Sigmoid colon (tissue), 7 donors: ENCODE measurements around the gene EFCAB5. TPM values are rescaled to one million over a fixed set of nuclear protein-coding genes. Genes with fewer than 3 reads are reported as not detected.
"Not testable (repeated sequence)": the region's sequence is repeated elsewhere in the genome, so short reads cannot be mapped to it uniquely, and the experiment has no call there.

ENCODE experiments used
- DNase-seq: peaks from one replicate; pipeline ENCODE4 v3.0.0-alpha.2; 2019
- H3K27ac ChIP-seq, 4 donors: fragments of 200-600 bp; sonication (generic); one replicate each; pipeline ENCODE4 v1.5.1; 2016 to 2019; ENCODE audit warnings: mild to moderate bottlenecking in 1 of 4
- H3K27me3 ChIP-seq, 3 donors: fragments of 200-600 bp; sonication (generic); one replicate each; pipeline ENCODE4 v1.5.1; 2019; ENCODE audit warnings: mild to moderate bottlenecking in 1 of 3
- H3K36me3 ChIP-seq, 4 donors: fragments of 200-600 bp; sonication (generic); one replicate each; pipeline ENCODE4 v1.5.1; 2016 to 2019
- H3K4me1 ChIP-seq, 4 donors: fragments of 200-600 bp; sonication (generic); one replicate each; pipeline ENCODE4 v1.5.1; 2017 to 2019
- H3K4me3 ChIP-seq, 4 donors: fragments of 200-600 bp; sonication (generic); one replicate each; pipeline ENCODE4 v1.5.1; 2017 to 2019; ENCODE audit warnings: mild to moderate bottlenecking in 2 of 4, moderate library complexity in 1 of 4
- H3K9me3 ChIP-seq, 4 donors: fragments of 200-600 bp in 3 of 4; sonication (generic) in 3 of 4; one replicate each; pipeline versions ENCODE4 v1.5.1 to v1.6.1; 2013 to 2019
- CTCF ChIP-seq, 4 experiments: fragments of 450-650 bp in 3 of 4; fragments of 200-600 bp in 1 of 4; IDR thresholded peaks; one replicate each; pipeline ENCODE4 v1.5.1; 2016 to 2019; ENCODE audit warnings: antibody characterized with exemption in 4 of 4, mild to moderate bottlenecking in 3 of 4, moderate library complexity in 2 of 4
- EP300 ChIP-seq, 4 donors: sonication (generic); formaldehyde crosslinking; IDR thresholded peaks; one replicate each; pipeline ENCODE4 v1.6.1; 2017; ENCODE audit warnings: antibody characterized with exemption in 4 of 4
- POLR2A ChIP-seq, 2 donors: fragments of 450-650 bp; IDR thresholded peaks; one replicate each; pipeline ENCODE4 v1.6.1; 2016; ENCODE audit warnings: antibody characterized with exemption in 2 of 2, mild to moderate bottlenecking in 2 of 2, moderate library complexity in 2 of 2
- POLR2AphosphoS5 ChIP-seq, 4 donors: sonication (generic); formaldehyde crosslinking; IDR thresholded peaks; one replicate each; pipeline ENCODE4 v1.6.1; 2017; ENCODE audit warnings: antibody characterized with exemption in 4 of 4
- WGBS, 2 donors: extraction: QIAGEN DNeasy Blood & Tissue Kit; methylation state at CpG; one replicate each; pipeline ENCODE4 v1.1.7; 2013; 5-methylcytosine and 5-hydroxymethylcytosine counted together
- intact Hi-C: fragments of 100-400 bp; cut with DNase I; formaldehyde crosslinking; loops from one replicate; pipeline ENCODE4 v1.15.1; 2023
- polyA plus RNA-seq, 3 donors: library from polyadenylated mRNA; stranded (reverse); fragments of 200-250 nt; gene quantifications; one replicate each; pipeline ENCODE4 v1.2.3, GENCODE V29; 2013
- total RNA-seq, 4 donors: library from RNA; depleted of rRNA; stranded (reverse); fragments of >200 nt; gene quantifications; one replicate each; pipeline ENCODE4 v1.1.0, GENCODE V29; 2016
- donor health status: healthy with polysubstance abuse.
- donor health status: Bipolar disorder and iron deficiency.
- donor health status: healthy.

EFCAB5 gene
- total and polyA plus RNA-seq, 7 donors = 0.14 to 3.2 (median 0.51) TPM; not detected in 1

- Histone ChIP-seq H3K27me3 (no peaks in the 10 kb centered on the region), H3K36me3 (peaks cover 0 to 24% (median 0%) of the 10 kb centered on the region in 4 donors), H3K9me3 (no peaks in the 10 kb centered on the region), H3K4me1 (peaks cover 0 to 40% (median 28%) of the 10 kb centered on the region in 4 donors), H3K4me3 (peak overlapping the region; percentile 60 to 67 (median 64)), H3K27ac (peak overlapping the region; percentile 89 to 98 (median 94))
- no peak for DNase-seq
- intact Hi-C loops = loop anchor here (5.0 kb wide), 3 partner anchors 176 to 371 kb away; partner anchors contain the start of genes BLMH and CPD
- 11% methylated on average over 10 of the region's 10 CpGs for WGBS, 2 donors
- TF ChIP-seq POLR2A (IDR thresholded peaks at IDR 0.05) = no peak
- TF ChIP-seq POLR2AphosphoS5 (IDR thresholded peaks at IDR 0.05) = no peak
- no peak for TF ChIP-seq CTCF (IDR thresholded peaks at IDR 0.05)
- TF ChIP-seq EP300 (IDR thresholded peaks at IDR 0.05) = no peak
Observed at GRCh38 chr17:30116345-30116660, 174.9 kb downstream of the EFCAB5 start.

GRCh38 chr17:30116661-30117551, 175.5 kb downstream of the EFCAB5 start, which contains the start of gene NSRP1:
TSS of gene NSRP1 (plus strand) at chr17:30116816. CDS start at chr17:30116844, 28 bp downstream.
- 0% methylated on average over 47 of the region's 47 CpGs for WGBS, 2 donors
- H3K4me3 ChIP-seq = peak within 1 kb of the TSS; percentile 60 to 67 (median 64)
- no peaks in the 10 kb centered on the region for H3K27me3 ChIP-seq
- peaks cover 0 to 43% (median 28%) of the 10 kb centered on the region in 4 donors for H3K4me1 ChIP-seq
- peak within 1 kb of the TSS; percentile 89 to 98 (median 94) for H3K27ac ChIP-seq
- peak; percentile 98 for DNase-seq
- intact Hi-C loops = loop anchor here (5.0 kb wide), 3 partner anchors 175 to 370 kb away; partner anchors contain the start of genes BLMH and CPD
- peaks cover 0 to 28% (median 0%) of the 10 kb centered on the region in 4 donors for H3K36me3 ChIP-seq
- TF ChIP-seq CTCF (IDR thresholded peaks at IDR 0.05) (no peak), EP300 (IDR thresholded peaks at IDR 0.05) (peak in 1 of 4 donors; percentile 23), POLR2AphosphoS5 (IDR thresholded peaks at IDR 0.05) (peak; percentile 97 to 99 (median 99)), POLR2A (IDR thresholded peaks at IDR 0.05) (peak; percentile 94 to 96)
- no peaks in the 10 kb centered on the region for H3K9me3 ChIP-seq

- Histone ChIP-seq H3K4me3 (peak overlapping the region; percentile 60 to 67 (median 64)), H3K27me3 (no peaks in the 10 kb centered on the region), H3K4me1 (peaks cover 0 to 43% (median 28%) of the 10 kb centered on the region in 4 donors), H3K27ac (peak overlapping the region; percentile 89 to 98 (median 94)), H3K9me3 (no peaks in the 10 kb centered on the region), H3K36me3 (peaks cover 0 to 30% (median 0%) of the 10 kb centered on the region in 4 donors)
- no peak for DNase-seq
- WGBS, 2 donors = 28 to 40% methylated on average over 5 of the region's 5 CpGs
- intact Hi-C loops = loop anchor here (5.0 kb wide), 3 partner anchors 175 to 370 kb away; partner anchors contain the start of genes BLMH and CPD
- TF ChIP-seq POLR2A (IDR thresholded peaks at IDR 0.05) = no peak
- TF ChIP-seq POLR2AphosphoS5 (IDR thresholded peaks at IDR 0.05) = no peak
- no peak for TF ChIP-seq EP300 (IDR thresholded peaks at IDR 0.05)
- TF ChIP-seq CTCF (IDR thresholded peaks at IDR 0.05) = no peak
Observed at GRCh38 chr17:30117675-30118081, 176.2 kb downstream of the EFCAB5 start.

- not testable (repeated sequence) for DNase-seq, H3K4me3 ChIP-seq, H3K27me3 ChIP-seq, H3K9me3 ChIP-seq
- WGBS, 2 donors = 96 to 98% methylated on average over 7 of the region's 7 CpGs
- H3K27ac ChIP-seq = peak overlapping the region in 2 of 4 donors; percentile 89 to 98
- intact Hi-C loops = loop anchor here (5.0 kb wide), 3 partner anchors 174 to 369 kb away; partner anchors contain the start of genes BLMH and CPD
- H3K36me3 ChIP-seq = peaks cover 0 to 36% (median 0%) of the 10 kb centered on the region in 4 donors
- H3K4me1 ChIP-seq = peaks cover 0 to 43% (median 28%) of the 10 kb centered on the region in 4 donors
Observed at GRCh38 chr17:30118635-30119034, 177.2 kb downstream of the EFCAB5 start.

GRCh38 chr17:30124273-30124796, 182.9 kb downstream of the EFCAB5 start:
- Histone ChIP-seq H3K27ac (no peak overlapping the region), H3K4me3 (no peak overlapping the region), H3K36me3 (peaks cover 0 to 54% (median 3%) of the 10 kb centered on the region in 4 donors), H3K9me3 (no peaks in the 10 kb centered on the region), H3K27me3 (no peaks in the 10 kb centered on the region), H3K4me1 (peaks cover 0 to 28% (median 12%) of the 10 kb centered on the region in 4 donors)
- intact Hi-C loops = no loop called here
- no peak for DNase-seq
- no peak for TF ChIP-seq EP300 (IDR thresholded peaks at IDR 0.05)
- TF ChIP-seq POLR2A (IDR thresholded peaks at IDR 0.05) = no peak
- TF ChIP-seq CTCF (IDR thresholded peaks at IDR 0.05) = no peak
- TF ChIP-seq POLR2AphosphoS5 (IDR thresholded peaks at IDR 0.05) = no peak
- WGBS, 2 donors = 94 to 95% methylated on average over 4 of the region's 4 CpGs
